ENCODE results near the gene NEURL3. TPM values are rescaled to one million over a fixed set of nuclear protein-coding genes. Genes with fewer than 3 reads are reported as not detected.

Gene NEURL3
- total RNA-seq, 1 experiment from 2014 or later = 4.2 TPM

DNA sequence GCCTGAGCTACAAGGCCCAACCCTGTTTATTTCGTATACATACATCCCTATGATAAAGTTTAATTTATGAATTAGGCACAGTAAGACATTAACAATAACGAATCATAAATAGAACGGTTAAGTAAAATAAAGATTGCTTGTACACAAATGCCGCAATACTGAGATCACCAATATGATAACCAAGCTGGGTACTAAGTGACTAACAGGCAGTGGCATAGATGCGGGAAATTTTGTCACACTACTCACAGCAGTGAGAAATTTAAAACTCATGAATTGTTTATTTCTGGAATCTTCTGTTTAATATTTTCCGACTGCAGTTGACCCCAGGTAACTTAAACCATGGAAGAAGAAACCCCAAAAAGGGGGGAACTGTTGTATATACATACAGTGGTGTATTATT is 33.4 kb downstream of the NEURL3 start:
- Histone ChIP-seq H3K27me3 (replicated peaks; ENCODE audit: control insufficient read depth, insufficient read depth, low read length) (no peaks in the 10 kb centered on the region), H3K4me1 (no peaks in the 10 kb centered on the region), H3K36me3 (ENCODE audit: control insufficient read depth, insufficient read depth, low read length) (no peaks in the 10 kb centered on the region), H3K9me3 (no peaks in the 10 kb centered on the region), H3K4me3 (ENCODE audit: low read depth, low read length) (no peak overlapping the region)
- Mint-ChIP-seq H3K4me1 (ENCODE audit: low read depth, unreplicated experiment) (no peaks in the 10 kb centered on the region), H3K27me3 (ENCODE audit: insufficient read depth, unreplicated experiment) (no peaks in the 10 kb centered on the region), H3K27ac (ENCODE audit: unreplicated experiment) (no peak overlapping the region), H3K36me3 (ENCODE audit: insufficient read depth, unreplicated experiment) (no peaks in the 10 kb centered on the region), H3K4me3 (ENCODE audit: unreplicated experiment) (no peak overlapping the region), H3K9me3 (ENCODE audit: unreplicated experiment) (no peaks in the 10 kb centered on the region)
- TF ChIP-seq, protein P1, sequence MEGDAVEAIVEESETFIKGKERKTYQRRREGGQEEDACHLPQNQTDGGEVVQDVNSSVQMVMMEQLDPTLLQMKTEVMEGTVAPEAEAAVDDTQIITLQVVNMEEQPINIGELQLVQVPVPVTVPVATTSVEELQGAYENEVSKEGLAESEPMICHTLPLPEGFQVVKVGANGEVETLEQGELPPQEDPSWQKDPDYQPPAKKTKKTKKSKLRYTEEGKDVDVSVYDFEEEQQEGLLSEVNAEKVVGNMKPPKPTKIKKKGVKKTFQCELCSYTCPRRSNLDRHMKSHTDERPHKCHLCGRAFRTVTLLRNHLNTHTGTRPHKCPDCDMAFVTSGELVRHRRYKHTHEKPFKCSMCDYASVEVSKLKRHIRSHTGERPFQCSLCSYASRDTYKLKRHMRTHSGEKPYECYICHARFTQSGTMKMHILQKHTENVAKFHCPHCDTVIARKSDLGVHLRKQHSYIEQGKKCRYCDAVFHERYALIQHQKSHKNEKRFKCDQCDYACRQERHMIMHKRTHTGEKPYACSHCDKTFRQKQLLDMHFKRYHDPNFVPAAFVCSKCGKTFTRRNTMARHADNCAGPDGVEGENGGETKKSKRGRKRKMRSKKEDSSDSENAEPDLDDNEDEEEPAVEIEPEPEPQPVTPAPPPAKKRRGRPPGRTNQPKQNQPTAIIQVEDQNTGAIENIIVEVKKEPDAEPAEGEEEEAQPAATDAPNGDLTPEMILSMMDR (IDR thresholded peaks at IDR 0.05; ENCODE audit: insufficient read depth in 1 of 2, low read depth in 1 of 2, low read length in 1 of 2, severe bottlenecking in 1 of 2, unreplicated experiment in 1 of 2) = no peak
- intact Hi-C loops (cut with micrococcal nuclease; ENCODE audit: unreplicated experiment) = no loop called here
- ChIA-PET POLR2A (no interaction called here), CTCF (no interaction called here)
- BruUV-seq (replicated peaks) = no TSS peak
- DNase-seq = no peak

DNA sequence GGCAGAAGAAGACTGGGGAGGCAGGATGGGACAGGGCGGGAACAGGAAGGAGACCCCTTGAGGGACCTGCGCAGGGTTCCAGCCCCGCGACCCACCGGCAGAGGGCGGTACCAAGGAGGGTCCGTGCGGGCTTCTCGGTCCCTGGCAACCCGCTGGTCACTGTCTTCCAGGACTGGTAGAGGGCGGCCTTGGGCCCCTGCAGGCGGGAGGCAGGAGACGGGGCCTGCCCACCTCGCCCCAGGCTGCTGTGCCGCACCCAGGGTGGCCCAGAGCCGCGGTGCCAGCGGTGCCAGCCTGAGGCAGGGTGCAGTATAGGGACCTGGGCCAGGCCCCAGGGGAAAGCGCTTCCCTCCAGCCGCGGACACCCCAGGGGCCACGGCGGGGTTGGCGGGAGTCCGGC is 34.5 kb downstream of the NEURL3 start:
- ChIA-PET CTCF (no interaction called here), POLR2A (no interaction called here)
- no peaks in the 10 kb centered on the region for H3K4me1 Mint-ChIP-seq (ENCODE audit: low read depth, unreplicated experiment)
- intact Hi-C loops (cut with micrococcal nuclease; ENCODE audit: unreplicated experiment) = no loop called here
- no peak overlapping the region for H3K4me3 Mint-ChIP-seq (ENCODE audit: unreplicated experiment)
- no peak overlapping the region for H3K27ac Mint-ChIP-seq (ENCODE audit: unreplicated experiment)
- H3K9me3 Mint-ChIP-seq (ENCODE audit: unreplicated experiment) = no peaks in the 10 kb centered on the region
- no peaks in the 10 kb centered on the region for H3K36me3 ChIP-seq (ENCODE audit: control insufficient read depth, insufficient read depth, low read length)
- no peak overlapping the region for H3K4me3 ChIP-seq (ENCODE audit: low read depth, low read length)
- TF ChIP-seq, protein P1 (IDR thresholded peaks at IDR 0.05; ENCODE audit: insufficient read depth in 1 of 2, low read depth in 1 of 2, low read length in 1 of 2, severe bottlenecking in 1 of 2, unreplicated experiment in 1 of 2) = no peak
- BruUV-seq (replicated peaks) = no TSS peak
- no peaks in the 10 kb centered on the region for H3K27me3 ChIP-seq (replicated peaks; ENCODE audit: control insufficient read depth, insufficient read depth, low read length)
- no peaks in the 10 kb centered on the region for H3K4me1 ChIP-seq
- no peaks in the 10 kb centered on the region for H3K27me3 Mint-ChIP-seq (ENCODE audit: insufficient read depth, unreplicated experiment)
- DNase-seq = no peak
- H3K36me3 Mint-ChIP-seq (ENCODE audit: insufficient read depth, unreplicated experiment) = no peaks in the 10 kb centered on the region
- no peaks in the 10 kb centered on the region for H3K9me3 ChIP-seq

GRCh38 chr2:96470109-96470508 is 35.0 kb downstream of the NEURL3 start:
- Histone ChIP-seq H3K4me1 (no peaks in the 10 kb centered on the region), H3K27me3 (replicated peaks; ENCODE audit: control insufficient read depth, insufficient read depth, low read length) (no peaks in the 10 kb centered on the region), H3K9me3 (no peaks in the 10 kb centered on the region), H3K36me3 (ENCODE audit: control insufficient read depth, insufficient read depth, low read length) (no peaks in the 10 kb centered on the region), H3K4me3 (ENCODE audit: low read depth, low read length) (no peak overlapping the region)
- Mint-ChIP-seq H3K9me3 (ENCODE audit: unreplicated experiment) (no peaks in the 10 kb centered on the region), H3K36me3 (ENCODE audit: insufficient read depth, unreplicated experiment) (no peaks in the 10 kb centered on the region), H3K4me3 (ENCODE audit: unreplicated experiment) (no peak overlapping the region), H3K27me3 (ENCODE audit: insufficient read depth, unreplicated experiment) (no peaks in the 10 kb centered on the region), H3K27ac (ENCODE audit: unreplicated experiment) (no peak overlapping the region), H3K4me1 (ENCODE audit: low read depth, unreplicated experiment) (no peaks in the 10 kb centered on the region)
- DNase-seq = no peak
- POLR2A ChIA-PET = no interaction called here
- CTCF ChIA-PET = no interaction called here
- BruUV-seq (replicated peaks) = no TSS peak
- intact Hi-C loops (cut with micrococcal nuclease; ENCODE audit: unreplicated experiment) = no loop called here
- TF ChIP-seq, protein P1 (IDR thresholded peaks at IDR 0.05; ENCODE audit: insufficient read depth in 1 of 2, low read depth in 1 of 2, low read length in 1 of 2, severe bottlenecking in 1 of 2, unreplicated experiment in 1 of 2) = no peak
